ENCODE results near the gene PPP1R7. TPM values are rescaled to one million over a fixed set of nuclear protein-coding genes. Genes with fewer than 3 reads are reported as not detected.

PPP1R7 gene
- total and polyA plus RNA-seq, 2 experiments from 2014 or later, result 53.1 to 107 TPM

GRCh38 chr2:241118737-241119505 is 31.3 kb upstream of the PPP1R7 start:
- 89 to 91% methylated on average over 22 to 24 of the region's 24 CpGs for WGBS, 2 experiments (ENCODE audit: low coverage in 1 of 2, low lambda C conversion rate in 2 of 2, missing lambda C conversion rate in 2 of 2)
- Histone ChIP-seq H4K20me1 (ENCODE audit: insufficient read depth) (no peaks in the 10 kb centered on the region), H3K79me2 (ENCODE audit: insufficient read depth) (no peaks in the 10 kb centered on the region), H3F3A (ENCODE audit: insufficient read depth) (peaks cover 5% of the 10 kb centered on the region; the same call in 1 of the 2 replicates), H2AFZ (no peak overlapping the region), H3K4me1 (ENCODE audit: insufficient read depth) (no peaks in the 10 kb centered on the region), H3K9ac (no peak overlapping the region), H3K27ac (no peak overlapping the region), H3K4me2 (ENCODE audit: unreplicated experiment) (no peak overlapping the region), H3K9me3 (ENCODE audit: low read depth) (no peaks in the 10 kb centered on the region), H3K36me3 (ENCODE audit: low read depth) (no peaks in the 10 kb centered on the region), H3K27me3 (replicated peaks; ENCODE audit: insufficient read depth) (no peaks in the 10 kb centered on the region), H3K4me3 (no peak overlapping the region), H3K9me2 (ENCODE audit: insufficient read depth) (no peaks in the 10 kb centered on the region)
- in situ Hi-C loops (cut with MboI), result no loop called here
- no peak for TF ChIP-seq EZH2 (IDR thresholded peaks at IDR 0.05; ENCODE audit: insufficient read depth, poor library complexity, severe bottlenecking)
- TF ChIP-seq EZH2phosphoT487 (IDR thresholded peaks at IDR 0.05; ENCODE audit: insufficient read depth, low read depth), result no peak
- no peak for DNase-seq

GRCh38 chr2:241120440-241120839 is 29.8 kb upstream of the PPP1R7 start:
- 95 to 97% methylated on average over 2 of the region's 2 CpGs for WGBS, 2 experiments (ENCODE audit: low coverage in 1 of 2, low lambda C conversion rate in 2 of 2, missing lambda C conversion rate in 2 of 2)
- no peaks in the 10 kb centered on the region for H3K79me2 ChIP-seq (ENCODE audit: insufficient read depth)
- H4K20me1 ChIP-seq (ENCODE audit: insufficient read depth), result no peaks in the 10 kb centered on the region
- no peaks in the 10 kb centered on the region for H3K4me1 ChIP-seq (ENCODE audit: insufficient read depth)
- no peak overlapping the region for H3K4me3 ChIP-seq
- TF ChIP-seq EZH2 (IDR thresholded peaks at IDR 0.05; ENCODE audit: insufficient read depth, poor library complexity, severe bottlenecking) (no peak), EZH2phosphoT487 (IDR thresholded peaks at IDR 0.05; ENCODE audit: insufficient read depth, low read depth) (no peak)
- no peaks in the 10 kb centered on the region for H3K27me3 ChIP-seq (replicated peaks; ENCODE audit: insufficient read depth)
- H3K27ac ChIP-seq, result no peak overlapping the region
- no peak overlapping the region for H3K9ac ChIP-seq
- DNase-seq, result no peak
- H2AFZ ChIP-seq, result no peak overlapping the region
- H3K9me3 ChIP-seq (ENCODE audit: low read depth), result no peaks in the 10 kb centered on the region
- H3K36me3 ChIP-seq (ENCODE audit: low read depth), result no peaks in the 10 kb centered on the region
- H3K4me2 ChIP-seq (ENCODE audit: unreplicated experiment), result no peak overlapping the region
- peaks cover 5% of the 10 kb centered on the region; the same call in 1 of the 2 replicates for H3F3A ChIP-seq (ENCODE audit: insufficient read depth)
- in situ Hi-C loops (cut with MboI), result no loop called here
- no peaks in the 10 kb centered on the region for H3K9me2 ChIP-seq (ENCODE audit: insufficient read depth)

- no peaks in the 10 kb centered on the region for H3K36me3 ChIP-seq (ENCODE audit: low read depth)
- no peak for DNase-seq
- no peak overlapping the region for H3K4me2 ChIP-seq (ENCODE audit: unreplicated experiment)
- H2AFZ ChIP-seq, result no peak overlapping the region
- no peaks in the 10 kb centered on the region for H3K27me3 ChIP-seq (replicated peaks; ENCODE audit: insufficient read depth)
- in situ Hi-C loops (cut with MboI), result no loop called here
- no peak for TF ChIP-seq EZH2 (IDR thresholded peaks at IDR 0.05; ENCODE audit: insufficient read depth, poor library complexity, severe bottlenecking)
- TF ChIP-seq EZH2phosphoT487 (IDR thresholded peaks at IDR 0.05; ENCODE audit: insufficient read depth, low read depth), result no peak
- no peaks in the 10 kb centered on the region for H3K79me2 ChIP-seq (ENCODE audit: insufficient read depth)
- no peak overlapping the region for H3K9ac ChIP-seq
- H3K9me2 ChIP-seq (ENCODE audit: insufficient read depth), result no peaks in the 10 kb centered on the region
- no peaks in the 10 kb centered on the region for H3K9me3 ChIP-seq (ENCODE audit: low read depth)
- 88 to 91% methylated on average over 5 of the region's 5 CpGs for WGBS, 2 experiments (ENCODE audit: low coverage in 1 of 2, low lambda C conversion rate in 2 of 2, missing lambda C conversion rate in 2 of 2)
- H3F3A ChIP-seq (ENCODE audit: insufficient read depth), result peaks cover 5% of the 10 kb centered on the region; the same call in 1 of the 2 replicates
- no peak overlapping the region for H3K27ac ChIP-seq
- H3K4me1 ChIP-seq (ENCODE audit: insufficient read depth), result no peaks in the 10 kb centered on the region
- H4K20me1 ChIP-seq (ENCODE audit: insufficient read depth), result no peaks in the 10 kb centered on the region
- H3K4me3 ChIP-seq, result no peak overlapping the region
Measured at GRCh38 chr2:241121008-241121407, 29.3 kb upstream of the PPP1R7 start.

GRCh38 chr2:241122376-241123002 is 27.8 kb upstream of the PPP1R7 start:
- TF ChIP-seq EZH2 (IDR thresholded peaks at IDR 0.05; ENCODE audit: insufficient read depth, poor library complexity, severe bottlenecking) (no peak), EZH2phosphoT487 (IDR thresholded peaks at IDR 0.05; ENCODE audit: insufficient read depth, low read depth) (no peak)
- Histone ChIP-seq H3K4me2 (ENCODE audit: unreplicated experiment) (no peak overlapping the region), H3K27me3 (replicated peaks; ENCODE audit: insufficient read depth) (no peaks in the 10 kb centered on the region), H3K9ac (no peak overlapping the region), H3K79me2 (ENCODE audit: insufficient read depth) (no peaks in the 10 kb centered on the region), H2AFZ (no peak overlapping the region), H3K4me3 (no peak overlapping the region), H3K36me3 (ENCODE audit: low read depth) (no peaks in the 10 kb centered on the region), H3K9me2 (ENCODE audit: insufficient read depth) (no peaks in the 10 kb centered on the region), H3K27ac (no peak overlapping the region), H3K4me1 (ENCODE audit: insufficient read depth) (no peaks in the 10 kb centered on the region), H3K9me3 (ENCODE audit: low read depth) (no peaks in the 10 kb centered on the region), H4K20me1 (ENCODE audit: insufficient read depth) (no peaks in the 10 kb centered on the region), H3F3A (ENCODE audit: insufficient read depth) (peaks cover 5% of the 10 kb centered on the region; the same call in 1 of the 2 replicates)
- in situ Hi-C loops (cut with MboI), result no loop called here
- 91 to 92% methylated on average over 19 of the region's 19 CpGs for WGBS, 2 experiments (ENCODE audit: low coverage in 1 of 2, low lambda C conversion rate in 2 of 2, missing lambda C conversion rate in 2 of 2)
- DNase-seq, result no peak

All from GM23248 (cell line).